Activated T-helper 2 cell treated with anti-CD3 and anti-CD28 coated beads, Interferon-gamma antibody, Interleukin-2, Interleukin-4, amounts not matched to agents 10 μg/mL and 5 μg/mL and 100 μg/mL, durations not matched to agents 14 hours and 24 hours and 36 hours (primary cell): ENCODE results near the gene GPX5. TPM values are rescaled to one million over a fixed set of nuclear protein-coding genes. Genes with fewer than 3 reads are reported as not detected.
"Not testable (repeated sequence)": the region's sequence is repeated elsewhere in the genome, so short reads cannot be mapped to it uniquely, and the experiment has no call there.

Experiments used
- DNase-seq: peaks from one replicate; pipeline ENCODE4 v3.0.0; 2021; ENCODE audit warnings: low spot score
- H3K27ac Mint-ChIP-seq: one replicate; pipeline ENCODE4 v1.8.0; 2021; ENCODE audit warnings: mixed read lengths
- H3K27me3 Mint-ChIP-seq: one replicate; pipeline ENCODE4 v1.8.0; 2021; ENCODE audit warnings: low read depth, mixed read lengths
- H3K36me3 Mint-ChIP-seq: one replicate; pipeline ENCODE4 v1.8.0; 2021; ENCODE audit warnings: low read depth, mixed read lengths
- H3K4me1 Mint-ChIP-seq: one replicate; pipeline ENCODE4 v1.8.0; 2021; ENCODE audit warnings: low read depth, mixed read lengths
- H3K4me3 Mint-ChIP-seq: one replicate; pipeline ENCODE4 v1.8.0; 2021; ENCODE audit warnings: low read depth, mild to moderate bottlenecking, moderate library complexity, mixed read lengths
- H3K9me3 Mint-ChIP-seq: one replicate; pipeline ENCODE4 v1.8.0; 2021; ENCODE audit warnings: mixed read lengths
- intact Hi-C: fragments of 100-400 bp; cut with micrococcal nuclease; formaldehyde crosslinking; loops from one replicate; pipeline ENCODE4 v1.15.1; 2023
- total RNA-seq: library from RNA; stranded (reverse); gene quantifications from 2 replicates; pipeline ENCODE4 v1.2.3, GENCODE V29; 2022

The GPX5 gene
- total RNA-seq, 1 donor from 2014 or later: not detected

DNA sequence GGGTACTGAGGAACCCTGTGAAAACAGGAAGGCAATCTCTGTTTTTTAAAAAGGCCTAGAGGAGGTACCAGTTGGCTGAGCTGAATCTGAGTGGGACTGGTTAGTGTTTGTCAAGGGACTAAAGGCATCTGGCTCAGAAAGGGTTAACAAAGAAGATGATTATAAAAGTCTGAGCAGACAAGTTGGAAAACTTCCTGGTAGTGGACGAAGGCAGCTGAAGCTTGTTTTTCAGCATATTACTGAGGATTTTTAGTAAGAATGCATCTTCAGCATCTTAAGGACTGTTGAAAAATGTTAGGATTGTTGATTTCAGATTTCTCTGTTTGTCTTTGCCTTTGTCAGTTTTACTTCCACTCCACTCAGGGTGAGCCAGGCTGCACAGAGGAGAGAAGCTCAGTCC, 5.1 kb downstream of the GPX5 start:
- Mint-ChIP-seq H3K27me3 (peaks cover 64% of the 10 kb centered on the region), H3K4me3 (no peak overlapping the region), H3K27ac (no peak overlapping the region), H3K36me3 (no peaks in the 10 kb centered on the region), H3K9me3 (no peaks in the 10 kb centered on the region), H3K4me1 (peaks cover 3% of the 10 kb centered on the region)
- intact Hi-C loops: no loop called here
- DNase-seq: no peak

DNA sequence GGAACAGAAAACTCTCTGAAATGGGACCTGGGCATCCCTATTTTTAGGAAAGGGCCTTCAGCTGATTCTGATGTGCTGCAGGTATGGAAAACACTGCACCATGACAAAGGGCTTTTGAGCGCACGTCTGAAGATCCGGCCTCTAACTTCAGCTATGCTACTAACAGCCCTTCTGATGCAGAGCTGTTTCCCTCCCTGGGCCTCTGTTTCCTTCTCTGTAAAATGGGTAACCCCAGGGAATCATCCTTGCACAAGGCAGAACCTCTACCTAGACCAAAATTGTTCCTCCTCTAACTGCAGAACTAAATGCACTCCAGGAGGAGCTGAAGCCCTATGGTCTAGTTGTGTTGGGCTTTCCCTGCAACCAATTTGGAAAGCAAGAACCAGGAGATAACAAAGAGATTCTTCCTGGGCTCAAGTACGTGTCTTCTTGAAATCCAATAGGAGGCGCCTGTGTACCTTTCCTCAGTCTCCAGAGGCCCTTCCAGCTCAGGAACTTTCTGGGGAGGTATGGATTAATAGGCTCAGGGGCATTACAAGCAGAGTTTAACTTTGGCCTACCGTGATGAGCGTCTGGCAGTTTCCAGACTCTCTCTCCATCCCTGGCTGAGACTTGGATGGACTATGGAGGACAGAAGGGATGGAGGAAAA, 5.9 kb downstream of the GPX5 start:
- no peak for DNase-seq
- H3K4me3 Mint-ChIP-seq: no peak overlapping the region
- H3K9me3 Mint-ChIP-seq: no peaks in the 10 kb centered on the region
- intact Hi-C loops: no loop called here
- peaks cover 3% of the 10 kb centered on the region for H3K4me1 Mint-ChIP-seq
- H3K27me3 Mint-ChIP-seq: peaks cover 62% of the 10 kb centered on the region
- no peak overlapping the region for H3K27ac Mint-ChIP-seq
- no peaks in the 10 kb centered on the region for H3K36me3 Mint-ChIP-seq

DNA sequence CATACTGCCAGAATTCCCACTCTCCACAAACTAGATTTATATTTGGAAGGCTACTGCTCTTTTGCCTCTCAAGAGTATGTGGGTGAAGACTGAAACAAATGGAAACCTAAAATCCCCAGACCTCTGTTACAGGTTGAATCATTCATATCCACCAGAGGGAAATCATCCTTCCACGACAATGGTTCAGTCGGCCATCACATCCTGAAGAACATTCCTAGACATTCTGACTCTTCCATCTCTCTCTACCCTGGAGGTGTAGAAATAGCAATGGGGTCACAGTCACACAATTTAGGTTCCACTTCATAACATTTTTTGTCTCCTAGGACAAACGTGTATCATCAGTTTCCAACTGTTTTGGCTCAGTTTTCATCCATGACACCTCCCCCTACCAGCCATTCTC, 8.6 kb downstream of the GPX5 start:
- intact Hi-C loops: no loop called here
- Mint-ChIP-seq H3K4me1 (peaks cover 9% of the 10 kb centered on the region), H3K9me3 (no peaks in the 10 kb centered on the region), H3K27ac (no peak overlapping the region), H3K27me3 (peaks cover 71% of the 10 kb centered on the region), H3K4me3 (no peak overlapping the region), H3K36me3 (no peaks in the 10 kb centered on the region)
- no peak for DNase-seq

DNA sequence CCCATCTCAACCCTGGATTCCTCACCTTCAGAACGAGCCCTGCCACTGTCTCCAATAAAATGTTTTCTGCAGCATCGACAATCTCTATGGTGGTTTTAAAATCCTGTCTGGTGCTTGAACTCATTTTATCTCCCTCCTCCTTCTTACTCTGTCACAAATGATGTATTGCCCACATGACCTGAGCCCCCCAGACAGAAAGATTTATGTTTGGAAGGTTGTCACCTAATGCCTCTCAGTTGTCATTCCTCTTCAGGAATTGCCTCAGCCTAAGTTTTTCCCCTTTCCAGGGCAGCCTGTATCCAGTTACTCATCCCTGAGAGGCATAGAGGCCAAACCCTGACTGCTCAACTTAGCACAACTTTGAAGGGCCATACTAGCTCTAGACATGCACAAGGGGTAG, 9.2 kb downstream of the GPX5 start:
- no peak for DNase-seq
- Mint-ChIP-seq H3K27me3 (peaks cover 74% of the 10 kb centered on the region), H3K4me3 (no peak overlapping the region), H3K27ac (no peak overlapping the region), H3K36me3 (no peaks in the 10 kb centered on the region), H3K4me1 (peaks cover 9% of the 10 kb centered on the region), H3K9me3 (no peaks in the 10 kb centered on the region)
- intact Hi-C loops: no loop called here

DNA sequence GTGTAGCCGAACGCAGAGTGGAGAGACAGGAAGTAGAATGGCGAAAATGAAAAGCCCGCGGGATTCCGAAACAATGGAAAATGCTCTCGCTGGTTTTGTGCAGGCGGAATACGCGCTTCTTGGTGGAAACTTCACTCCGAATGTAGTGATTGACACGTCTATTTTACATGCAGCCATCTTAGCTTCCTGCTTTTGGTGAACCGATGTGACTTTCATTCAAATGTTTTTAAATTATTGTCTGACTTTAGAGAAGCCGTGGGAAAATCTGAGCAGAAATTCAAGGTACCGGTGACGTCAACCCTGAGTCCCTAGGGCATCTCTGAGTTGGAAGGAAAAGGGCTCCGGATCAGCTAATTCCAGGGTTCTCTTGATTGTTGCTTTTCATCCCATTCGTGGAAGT, 11.4 kb downstream of the GPX5 start:
- intact Hi-C loops: no loop called here
- H3K4me1 Mint-ChIP-seq: peaks cover 11% of the 10 kb centered on the region

DNA sequence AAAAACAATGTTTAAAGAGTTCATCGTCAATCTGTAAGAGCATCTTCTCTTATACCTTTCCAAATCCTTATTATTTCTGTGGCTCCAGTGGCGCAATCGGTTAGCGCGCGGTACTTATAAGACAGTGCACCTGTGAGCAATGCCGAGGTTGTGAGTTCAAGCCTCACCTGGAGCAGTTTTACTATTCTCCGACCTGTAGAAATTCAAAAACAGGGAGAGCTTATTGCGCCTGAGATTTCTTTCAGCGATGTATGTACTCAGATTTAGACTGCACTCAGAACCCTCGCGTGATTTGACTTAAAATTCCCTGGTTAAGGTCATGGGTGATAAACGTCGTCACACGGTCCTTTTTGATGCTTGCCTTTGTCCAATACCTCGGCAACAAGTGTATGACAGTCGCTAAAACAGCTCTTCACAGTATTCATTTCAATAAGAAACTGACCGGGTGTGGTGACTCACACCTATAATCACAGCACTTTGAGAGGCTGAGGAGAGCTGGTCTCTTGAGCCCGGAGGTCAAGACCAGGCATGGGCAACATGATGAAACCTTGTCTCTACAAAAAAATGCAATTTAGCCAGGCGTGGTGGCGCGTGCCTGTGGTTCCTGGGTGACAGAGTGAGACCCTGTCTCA, 11.9 kb downstream of the GPX5 start:
- Mint-ChIP-seq H3K4me1 (peaks cover 16% of the 10 kb centered on the region), H3K27ac (no peak overlapping the region), H3K27me3 (peaks cover 76% of the 10 kb centered on the region), H3K36me3 (no peaks in the 10 kb centered on the region), H3K9me3 (peaks cover 13% of the 10 kb centered on the region), H3K4me3 (no peak overlapping the region)
- no peak for DNase-seq
- intact Hi-C loops: no loop called here

More for the DNA sequence above, 11.4 kb downstream of the GPX5 start:
- DNase-seq: no peak
- no peak overlapping the region for H3K27ac Mint-ChIP-seq
- H3K4me3 Mint-ChIP-seq: no peak overlapping the region
- peaks cover 75% of the 10 kb centered on the region for H3K27me3 Mint-ChIP-seq
- H3K9me3 Mint-ChIP-seq: peaks cover 13% of the 10 kb centered on the region
- no peaks in the 10 kb centered on the region for H3K36me3 Mint-ChIP-seq

DNA sequence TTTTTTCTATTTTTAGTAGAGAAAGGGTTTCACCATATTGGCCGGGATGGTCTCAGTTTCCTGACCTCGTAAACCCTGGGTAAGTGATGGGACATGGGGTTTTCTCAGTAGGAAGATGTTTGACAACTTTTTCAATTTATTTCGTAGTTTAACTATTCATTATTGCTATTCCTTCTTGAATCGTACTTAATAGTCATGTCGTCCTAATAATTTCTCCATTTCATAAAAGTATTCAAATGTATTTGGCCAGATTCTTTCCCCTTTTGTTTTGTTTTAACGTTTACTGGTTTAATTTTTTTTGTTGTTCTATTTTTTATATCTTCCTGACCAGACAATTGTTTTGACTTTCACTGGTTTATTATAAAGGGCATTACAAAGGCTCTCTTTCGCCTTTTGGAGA, 16.3 kb downstream of the GPX5 start:
- Mint-ChIP-seq H3K27ac (no peak overlapping the region), H3K9me3 (peaks cover 13% of the 10 kb centered on the region), H3K4me3 (peak overlapping the region; percentile 72), H3K36me3 (no peaks in the 10 kb centered on the region), H3K4me1 (peaks cover 26% of the 10 kb centered on the region), H3K27me3 (peaks cover 72% of the 10 kb centered on the region)
- no peak for DNase-seq
- intact Hi-C loops: loop anchor here (5.0 kb wide), 2 partner anchors 45 to 55 kb away; a partner anchor contains a TSS

DNA sequence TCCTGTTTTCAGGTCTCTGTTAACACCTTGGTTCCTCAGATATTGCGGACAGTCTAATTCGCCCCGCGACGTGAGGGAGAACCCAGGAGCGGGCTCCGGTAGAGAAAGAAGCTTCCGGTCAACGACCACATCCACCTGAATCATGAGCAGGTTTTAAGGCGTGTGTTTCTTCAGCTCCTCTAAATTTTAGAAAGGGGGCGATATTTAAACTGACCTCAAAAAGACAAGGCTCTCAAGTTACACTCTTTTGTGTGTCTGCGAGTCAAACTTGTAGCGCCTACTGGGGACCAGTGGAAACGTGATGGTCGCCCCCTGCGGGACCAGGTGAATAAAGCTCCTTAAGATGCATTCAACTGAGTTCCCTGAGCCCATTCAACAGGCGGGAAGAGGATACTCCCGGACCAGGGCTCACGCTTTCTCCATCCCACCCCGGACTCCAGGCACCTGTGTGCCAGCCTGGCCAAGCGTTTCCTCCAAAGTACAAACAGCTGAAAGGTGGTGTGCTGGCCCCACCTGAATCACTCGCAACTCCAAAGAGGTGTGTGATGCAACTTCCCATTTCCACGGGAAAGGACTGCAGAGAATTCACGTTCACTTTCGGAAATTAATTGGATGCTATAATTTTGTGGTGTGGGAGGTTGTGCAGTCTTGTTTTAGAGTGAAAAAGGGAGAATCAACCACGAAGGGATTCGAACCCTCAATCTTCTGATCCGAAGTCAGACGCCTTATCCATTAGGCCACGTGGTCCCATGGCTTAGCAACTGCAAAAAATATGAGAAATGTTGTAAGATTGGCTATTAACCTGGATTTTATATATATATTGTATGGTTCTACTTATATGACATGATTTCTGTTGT, 17.0 kb downstream of the GPX5 start:
- intact Hi-C loops: loop anchor here (5.0 kb wide), 2 partner anchors 45 to 55 kb away; a partner anchor contains a TSS
- Mint-ChIP-seq H3K27me3 (peaks cover 71% of the 10 kb centered on the region), H3K4me3 (peak overlapping the region; percentile 72), H3K9me3 (peaks cover 13% of the 10 kb centered on the region), H3K4me1 (peaks cover 23% of the 10 kb centered on the region), H3K27ac (no peak overlapping the region), H3K36me3 (no peaks in the 10 kb centered on the region)
- peak; percentile 46 for DNase-seq

DNA sequence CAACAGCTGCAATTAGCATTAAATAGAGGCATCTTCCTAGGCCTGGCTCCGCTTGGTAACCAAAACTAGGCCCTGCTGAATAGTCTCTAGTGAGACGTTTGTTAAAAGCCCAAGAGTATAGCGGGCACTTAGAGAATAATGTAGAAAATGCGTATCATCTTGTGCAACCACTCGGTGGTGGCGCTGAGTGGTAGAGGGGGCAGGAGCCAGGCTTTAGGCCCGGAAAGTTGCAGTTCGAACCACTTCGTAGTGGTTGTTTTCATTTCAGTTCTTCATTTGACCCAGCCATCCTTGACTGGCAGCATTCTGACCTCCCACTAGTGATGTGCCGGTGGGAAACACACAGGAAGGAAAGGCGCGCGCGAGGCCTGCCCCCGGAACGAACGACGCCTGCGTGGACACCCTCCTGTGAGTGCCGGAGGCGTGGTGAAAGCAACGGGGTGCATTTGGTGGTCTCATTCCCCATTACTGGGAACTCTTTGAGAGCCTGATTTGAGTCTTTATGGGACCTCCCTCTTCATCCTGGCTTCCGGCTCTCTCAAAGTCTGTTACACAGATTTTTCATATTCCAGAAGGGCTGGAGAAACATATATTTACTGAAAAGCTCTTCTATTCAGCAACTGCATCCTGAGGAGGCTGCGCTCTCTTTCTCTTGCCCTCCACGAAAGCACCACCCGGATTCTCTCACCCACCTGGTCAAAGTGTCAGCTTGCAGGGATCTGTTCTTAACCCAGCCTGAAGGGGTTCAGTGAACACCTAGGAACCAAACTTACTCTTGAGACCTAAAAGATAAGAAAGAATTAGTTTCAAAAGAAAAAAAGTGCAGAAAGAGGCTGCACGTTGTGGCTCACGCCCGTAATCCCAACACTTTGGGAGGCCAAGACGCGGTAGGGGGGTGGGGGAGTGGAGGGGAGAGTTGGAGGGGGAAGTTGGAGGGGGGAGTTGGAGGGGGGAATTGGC, 18.2 kb downstream of the GPX5 start:
- Mint-ChIP-seq H3K9me3 (peaks cover 13% of the 10 kb centered on the region), H3K27me3 (peaks cover 67% of the 10 kb centered on the region), H3K4me1 (peaks cover 23% of the 10 kb centered on the region), H3K27ac (no peak overlapping the region), H3K36me3 (no peaks in the 10 kb centered on the region), H3K4me3 (peak overlapping the region; percentile 50)
- intact Hi-C loops: loop anchor here (5.0 kb wide), 2 partner anchors 43 to 57 kb away; a partner anchor contains a TSS
- DNase-seq: no peak

DNA sequence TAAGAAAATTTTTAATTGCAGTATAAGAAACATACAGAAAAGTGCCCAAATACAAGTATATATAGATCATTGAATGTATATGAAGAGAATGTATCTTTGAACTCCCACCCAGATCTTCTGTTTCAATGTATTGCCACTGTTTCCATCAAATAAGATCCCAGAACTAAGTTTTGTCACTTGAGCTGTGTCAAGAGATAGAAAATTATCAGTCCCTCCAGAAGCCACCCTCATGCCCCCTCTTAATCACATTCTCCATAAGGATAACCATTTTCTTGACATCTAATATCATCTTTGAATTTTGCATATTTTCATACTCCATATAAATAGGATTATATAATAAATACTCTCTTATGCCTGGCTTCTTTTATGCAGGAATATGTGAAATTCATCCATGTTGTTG, 20.3 kb downstream of the GPX5 start:
- Mint-ChIP-seq H3K27ac (no peak overlapping the region), H3K4me1 (peaks cover 23% of the 10 kb centered on the region), H3K4me3 (no peak overlapping the region), H3K27me3 (peaks cover 64% of the 10 kb centered on the region), H3K36me3 (no peaks in the 10 kb centered on the region), H3K9me3 (peaks cover 6% of the 10 kb centered on the region)
- intact Hi-C loops: no loop called here
- no peak for DNase-seq

DNA sequence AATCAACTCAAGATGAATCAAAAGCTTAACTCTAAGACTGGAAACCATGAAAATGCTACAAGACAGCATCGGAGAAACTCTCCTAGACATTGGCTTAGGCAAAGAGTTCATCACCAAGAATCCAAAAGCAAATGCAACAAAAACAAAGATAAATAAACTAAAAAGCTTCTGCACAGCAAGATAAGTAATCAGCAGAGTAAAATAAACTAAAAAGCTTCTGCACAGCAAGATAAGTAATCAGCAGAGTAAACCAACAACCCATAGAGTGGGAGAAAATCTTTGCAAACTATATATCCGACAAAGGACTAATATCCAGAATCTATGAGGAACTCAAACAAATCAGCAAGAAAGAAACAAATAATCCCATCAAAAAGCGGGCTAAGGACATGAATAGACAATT, 21.3 kb downstream of the GPX5 start:
- H3K27ac Mint-ChIP-seq, intact Hi-C loops, DNase-seq, H3K36me3 Mint-ChIP-seq, H3K4me3 Mint-ChIP-seq, H3K9me3 Mint-ChIP-seq: not testable (repeated sequence)
- Mint-ChIP-seq H3K4me1 (peaks cover 21% of the 10 kb centered on the region), H3K27me3 (peaks cover 63% of the 10 kb centered on the region)
